Measurements from ENCODE around the gene NUDT21.

GRCh38 chr16:56421313-56421712 is 29.8 kb downstream of the NUDT21 start:
- TF ChIP-seq CTCF (IDR thresholded peaks at IDR 0.05 in 2 of 3, conservative IDR thresholded peaks at IDR 0.05 in 1 of 3; ENCODE audit: control insufficient read depth in 2 of 3, extremely low read depth in 1 of 3, insufficient read depth in 1 of 3, low read depth in 3 of 3, low read length in 3 of 3) (no peak), JUND (IDR thresholded peaks at IDR 0.05; ENCODE audit: low read depth, low read length) (no peak), CEBPB (IDR thresholded peaks at IDR 0.05; ENCODE audit: borderline replicate concordance in 1 of 2, low read depth in 2 of 2, low read length in 2 of 2) (no peak), ZNF274 (IDR thresholded peaks at IDR 0.05; ENCODE audit: insufficient read depth, insufficient read length) (no peak), MTA3 (IDR thresholded peaks at IDR 0.05; ENCODE audit: borderline replicate concordance, low read length) (no peak), EZH2 (IDR thresholded peaks at IDR 0.05; ENCODE audit: borderline replicate concordance, control insufficient read depth, low read depth, low read length) (no peak), SMC3 (IDR thresholded peaks at IDR 0.05; ENCODE audit: borderline replicate concordance, low read length) (no peak), TAF1 (IDR thresholded peaks at IDR 0.05; ENCODE audit: borderline replicate concordance, low read depth, low read length) (no peak), LARP7 (IDR thresholded peaks at IDR 0.05) (no peak), TBL1XR1 (IDR thresholded peaks at IDR 0.05; ENCODE audit: low read depth, low read length) (no peak), RAD21 (IDR thresholded peaks at IDR 0.05; ENCODE audit: insufficient read depth, low read depth, low read length) (no peak), CREM (IDR thresholded peaks at IDR 0.05; ENCODE audit: low read depth) (no peak)
- TF ChIP-seq, protein P1, sequence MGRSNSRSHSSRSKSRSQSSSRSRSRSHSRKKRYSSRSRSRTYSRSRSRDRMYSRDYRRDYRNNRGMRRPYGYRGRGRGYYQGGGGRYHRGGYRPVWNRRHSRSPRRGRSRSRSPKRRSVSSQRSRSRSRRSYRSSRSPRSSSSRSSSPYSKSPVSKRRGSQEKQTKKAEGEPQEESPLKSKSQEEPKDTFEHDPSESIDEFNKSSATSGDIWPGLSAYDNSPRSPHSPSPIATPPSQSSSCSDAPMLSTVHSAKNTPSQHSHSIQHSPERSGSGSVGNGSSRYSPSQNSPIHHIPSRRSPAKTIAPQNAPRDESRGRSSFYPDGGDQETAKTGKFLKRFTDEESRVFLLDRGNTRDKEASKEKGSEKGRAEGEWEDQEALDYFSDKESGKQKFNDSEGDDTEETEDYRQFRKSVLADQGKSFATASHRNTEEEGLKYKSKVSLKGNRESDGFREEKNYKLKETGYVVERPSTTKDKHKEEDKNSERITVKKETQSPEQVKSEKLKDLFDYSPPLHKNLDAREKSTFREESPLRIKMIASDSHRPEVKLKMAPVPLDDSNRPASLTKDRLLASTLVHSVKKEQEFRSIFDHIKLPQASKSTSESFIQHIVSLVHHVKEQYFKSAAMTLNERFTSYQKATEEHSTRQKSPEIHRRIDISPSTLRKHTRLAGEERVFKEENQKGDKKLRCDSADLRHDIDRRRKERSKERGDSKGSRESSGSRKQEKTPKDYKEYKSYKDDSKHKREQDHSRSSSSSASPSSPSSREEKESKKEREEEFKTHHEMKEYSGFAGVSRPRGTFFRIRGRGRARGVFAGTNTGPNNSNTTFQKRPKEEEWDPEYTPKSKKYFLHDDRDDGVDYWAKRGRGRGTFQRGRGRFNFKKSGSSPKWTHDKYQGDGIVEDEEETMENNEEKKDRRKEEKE (IDR thresholded peaks at IDR 0.05): no peak

Data from GM12878 (cell line).